M059J (cell line): Measurements from ENCODE around the gene PPP1R17. TPM values are rescaled to one million over a fixed set of nuclear protein-coding genes. Genes with fewer than 3 reads are reported as not detected.

Experiments
- DNase-seq: peaks from one replicate; pipeline ENCODE4 v3.0.0-alpha.2; 2012; ENCODE audit warnings: low read depth
- total RNA-seq: library from RNA; depleted of rRNA; stranded (reverse); fragments of >200 nt; shearing (Covaris generic); gene quantifications from 2 replicates; pipeline ENCODE4 v1.2.3, GENCODE V29; 2014; rRNA removed

Gene PPP1R17
- not detected in 2 replicates for total RNA-seq

GRCh38 chr7:31687024-31687748, at the start of gene PPP1R17:
TSS of gene PPP1R17 (plus strand) at chr7:31687215. CDS start at chr7:31692442, 5,227 bp downstream.
- no peak for DNase-seq

GRCh38 chr7:31640381-31640780, 46.6 kb upstream of the PPP1R17 start:
- DNase-seq = no peak

DNA sequence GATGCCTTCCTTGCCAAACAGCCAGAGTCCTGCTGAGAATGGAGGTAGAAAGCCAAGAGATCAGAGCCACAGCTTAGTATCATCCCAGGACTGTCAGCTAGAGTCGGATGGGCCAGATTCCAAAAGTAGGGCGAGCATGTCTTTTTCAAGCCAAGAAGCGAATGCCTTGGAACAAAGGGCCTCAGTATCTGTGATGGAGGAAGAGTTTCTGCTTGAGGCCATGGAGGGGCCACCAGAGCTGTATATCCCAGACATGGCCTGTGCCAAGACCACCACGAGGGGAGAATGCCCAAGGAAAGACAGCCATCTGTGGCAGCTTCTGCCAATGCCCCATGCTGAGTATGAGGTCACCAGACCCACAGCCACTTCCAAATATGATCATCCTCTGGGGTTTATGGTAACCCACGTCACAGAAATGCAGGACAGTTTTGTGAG, 44.3 kb upstream of the PPP1R17 start:
- no peak for DNase-seq

- DNase-seq = no peak
These were observed 40.1 kb upstream of the PPP1R17 start for GRCh38 chr7:31646942-31647341.

- DNase-seq = no peak
These were observed 39.5 kb upstream of the PPP1R17 start for GRCh38 chr7:31647511-31647910.

DNA sequence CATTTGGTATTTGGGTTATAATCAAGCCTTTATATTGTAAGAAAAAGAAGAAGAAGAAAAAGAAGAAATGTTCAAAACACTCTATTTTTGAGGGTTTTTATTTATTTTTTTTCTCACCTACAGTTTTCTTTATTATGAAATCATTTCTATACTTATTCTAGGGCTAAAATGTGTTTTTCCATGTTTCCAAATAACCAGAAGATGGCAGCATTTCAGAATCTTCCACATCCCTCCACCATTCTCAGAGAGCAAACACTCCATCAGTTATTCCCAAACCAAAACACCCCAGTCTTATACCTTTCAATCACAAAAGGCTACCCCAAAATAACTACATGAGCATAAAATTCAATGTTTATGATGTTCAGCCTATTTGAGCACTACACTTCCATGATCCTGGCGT, 38.7 kb upstream of the PPP1R17 start:
- peak; percentile 22 for DNase-seq

DNA sequence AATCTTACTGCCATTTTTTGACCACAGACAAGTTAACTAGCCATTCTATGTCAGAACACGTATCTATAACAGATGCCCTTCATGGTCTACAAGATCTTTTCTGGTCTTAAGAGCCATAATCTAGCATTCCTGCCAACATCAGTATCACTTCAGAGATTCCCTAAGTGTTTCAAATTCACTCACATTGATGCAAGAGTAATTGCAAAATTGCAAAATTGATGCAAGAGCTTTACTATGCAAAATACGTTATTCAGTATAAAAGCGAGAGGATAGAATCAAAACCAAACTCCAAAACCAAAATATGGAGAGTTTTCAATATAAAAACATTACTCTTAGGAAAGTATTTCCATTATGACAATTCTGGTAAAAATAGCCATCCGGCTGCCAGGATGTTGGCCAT, 38.1 kb upstream of the PPP1R17 start:
- no peak for DNase-seq

- no peak for DNase-seq
These were observed 35.6 kb upstream of the PPP1R17 start for GRCh38 chr7:31651234-31652062.

DNA sequence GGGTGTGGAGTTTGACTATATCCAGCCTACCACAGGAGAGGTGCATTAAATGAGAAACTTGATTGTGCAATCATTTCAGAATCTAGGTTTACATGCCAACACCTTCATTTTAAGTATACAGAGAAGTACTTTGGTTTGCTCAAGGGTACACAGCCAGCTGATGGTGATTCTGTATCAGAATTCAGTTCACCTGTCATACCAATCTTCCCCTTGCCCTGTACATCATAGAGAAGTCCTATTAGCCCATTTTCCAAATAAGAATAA, 35.0 kb upstream of the PPP1R17 start:
- DNase-seq = no peak

GRCh38 chr7:31663072-31663471, 23.9 kb upstream of the PPP1R17 start:
- DNase-seq = no peak

GRCh38 chr7:31664890-31665289, 22.1 kb upstream of the PPP1R17 start:
- DNase-seq = no peak

GRCh38 chr7:31665546-31665945, 21.5 kb upstream of the PPP1R17 start:
- no peak for DNase-seq

DNA sequence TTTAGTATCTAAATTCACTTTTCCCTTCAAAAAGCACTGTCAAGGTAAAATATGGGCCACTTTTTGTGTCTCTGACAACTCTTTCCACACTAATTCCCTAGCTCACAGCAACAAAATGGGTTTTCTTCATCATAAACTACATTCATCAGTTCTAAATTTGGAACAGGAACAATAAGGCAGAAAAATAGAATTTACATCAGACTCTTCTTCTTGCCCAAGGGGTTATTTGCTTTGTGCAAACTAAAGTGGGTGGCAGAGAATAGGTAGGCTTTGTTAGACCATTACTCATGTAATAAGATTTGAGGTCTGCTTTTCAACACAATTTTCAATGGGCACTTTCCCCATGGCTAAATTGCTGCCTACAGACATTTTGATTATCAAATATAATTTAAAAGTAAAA, 17.6 kb upstream of the PPP1R17 start:
- DNase-seq = no peak

GRCh38 chr7:31679574-31680305, 7.3 kb upstream of the PPP1R17 start:
- DNase-seq = no peak

DNA sequence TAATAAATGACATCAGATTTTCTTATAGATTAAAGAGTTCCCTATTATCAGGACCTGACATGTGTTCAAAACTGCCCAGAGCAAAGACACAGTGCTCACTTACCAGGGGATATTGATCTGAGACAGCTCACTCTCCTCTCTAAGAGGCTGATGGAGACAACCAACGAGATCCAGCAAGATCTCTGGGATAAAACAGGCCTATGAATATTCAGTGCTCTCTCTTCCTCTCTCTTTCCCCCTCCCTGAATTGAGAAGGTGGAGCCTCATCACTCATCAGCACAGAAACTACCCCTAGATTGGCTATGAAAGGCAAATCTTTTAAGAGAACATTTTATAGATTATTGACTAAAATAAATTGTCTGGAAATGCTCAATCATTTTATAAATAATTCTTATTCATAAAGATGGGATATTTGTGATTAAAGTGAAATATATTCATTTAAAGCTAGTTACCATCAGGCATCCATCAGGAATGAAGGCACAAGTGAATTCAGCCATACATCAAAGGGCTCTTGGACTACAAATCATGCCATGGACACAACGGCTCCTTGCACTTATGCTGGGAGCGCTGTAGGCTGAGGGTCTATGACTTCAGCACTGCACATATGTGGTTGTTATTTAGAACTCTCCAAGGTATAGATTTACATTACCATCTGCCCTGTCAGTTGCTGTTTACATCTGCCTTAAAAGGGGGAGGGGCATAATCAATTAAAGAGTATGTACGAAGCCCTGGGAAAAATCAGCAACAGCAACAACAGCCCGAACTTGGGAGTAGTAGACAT, 3.4 kb upstream of the PPP1R17 start:
- no peak for DNase-seq

GRCh38 chr7:31688372-31688771, 1.4 kb downstream of the PPP1R17 start:
- no peak for DNase-seq

GRCh38 chr7:31688996-31689395, 2.0 kb downstream of the PPP1R17 start:
- no peak for DNase-seq

DNA sequence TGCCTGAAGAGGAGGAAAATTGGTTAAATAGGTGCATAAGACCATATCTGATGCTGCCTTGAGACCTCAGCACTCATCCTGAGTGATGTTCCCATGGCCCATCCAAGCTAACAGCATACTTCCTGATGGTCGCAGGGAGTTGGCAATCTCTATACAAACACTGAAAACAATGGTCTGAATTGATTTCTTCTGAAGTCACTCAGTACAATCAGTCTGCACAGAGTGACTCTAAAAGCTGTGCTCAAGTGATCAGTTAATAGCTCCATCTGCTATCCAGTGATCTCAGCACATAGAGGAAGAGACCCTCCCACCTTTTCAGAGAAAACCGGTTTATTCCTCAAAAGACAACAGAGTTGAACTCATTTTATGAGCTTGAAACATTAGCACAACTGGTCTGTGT, 3.9 kb downstream of the PPP1R17 start:
- DNase-seq = no peak

DNA sequence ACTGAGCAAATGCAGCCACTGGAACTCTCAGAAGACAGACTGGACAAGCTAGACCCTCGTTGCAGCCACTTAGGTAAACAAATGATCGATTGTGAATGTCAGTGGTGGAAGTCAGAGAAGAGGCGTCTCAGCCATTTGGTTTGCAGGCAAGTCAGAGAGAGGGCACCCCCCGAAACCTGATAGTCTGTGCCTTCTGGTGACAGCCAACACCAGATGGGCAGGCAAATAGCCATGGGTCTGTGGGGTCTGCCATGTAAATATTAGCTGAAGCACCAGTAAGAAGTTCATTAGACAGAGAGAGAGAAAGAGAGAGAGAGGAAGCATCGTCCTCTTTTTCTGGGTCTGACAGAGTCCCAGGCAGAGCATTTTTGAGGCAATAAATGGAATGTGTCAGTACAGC, 5.4 kb downstream of the PPP1R17 start:
- DNase-seq = no peak

- no peak for DNase-seq
These were observed 5.9 kb downstream of the PPP1R17 start for GRCh38 chr7:31692871-31693270.

GRCh38 chr7:31695859-31696614, 9.0 kb downstream of the PPP1R17 start:
- DNase-seq = no peak
